DND-41 (cell line): Measurements from ENCODE around the gene ZFHX3.

Source experiments
- CTCF ChIP-seq: IDR thresholded peaks from 2 replicates; pipeline ENCODE4 v1.5.1; 2012; ENCODE audit warnings: borderline replicate concordance, low read length, moderate library complexity, mild to moderate bottlenecking; ENCODE audit not compliant: poor library complexity, severe bottlenecking; ENCODE audit errors: extremely low read depth
- EZH2 ChIP-seq: IDR thresholded peaks from 3 replicates; pipeline ENCODE4 v1.6.1; 2012; ENCODE audit warnings: borderline replicate concordance, low read depth, mild to moderate bottlenecking, moderate library complexity, low read length, inconsistent platforms; ENCODE audit not compliant: severe bottlenecking

GRCh38 chr16:72838951-72839350 is 209.0 kb downstream of the ZFHX3 start:
- TF ChIP-seq CTCF, result no peak
- TF ChIP-seq EZH2, result no peak
